GM23248 (cell line): ENCODE measurements around the gene SH3BGRL2.

Experiments used
- EZH2 ChIP-seq: fragments of 200-600 bp; sonication (generic); IDR thresholded peaks from 2 replicates; pipeline ENCODE4 v1.6.1; 2018; ENCODE audit warnings: antibody characterized with exemption, mild to moderate bottlenecking; ENCODE audit not compliant: insufficient read depth, poor library complexity, severe bottlenecking
- EZH2phosphoT487 ChIP-seq: fragments of 200-600 bp; sonication (generic); IDR thresholded peaks from 2 replicates; pipeline ENCODE4 v1.6.1; 2018; ENCODE audit warnings: antibody characterized with exemption, moderate library complexity, mild to moderate bottlenecking, low read depth; ENCODE audit not compliant: insufficient read depth

DNA sequence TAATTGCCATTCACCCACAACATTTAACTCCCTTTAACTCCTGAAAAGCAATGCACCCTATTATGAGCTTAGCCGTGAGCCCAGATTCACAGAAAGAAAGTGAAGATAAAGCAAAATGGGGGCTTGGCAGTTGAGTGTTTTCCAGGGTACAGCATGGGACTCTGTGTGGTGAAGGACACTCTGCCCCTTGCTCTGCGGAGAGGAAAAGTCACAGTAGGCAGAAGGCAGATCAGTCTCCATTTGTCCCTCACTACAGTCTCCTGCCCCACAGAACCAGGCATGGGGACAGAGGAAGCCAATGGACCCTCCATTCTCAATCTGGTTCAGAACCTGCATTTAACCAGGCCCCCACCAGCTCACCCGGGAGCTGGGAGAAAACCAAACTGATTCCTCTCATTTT, 30.8 kb upstream of the SH3BGRL2 start:
- no peak for TF ChIP-seq EZH2phosphoT487
- TF ChIP-seq EZH2, result no peak
